Coronary artery (tissue), 2 donors: Measurements from ENCODE around the gene SOX5.

Experiments used
- DNase-seq: peaks from one replicate; pipeline ENCODE4 v3.0.0-alpha.2; 2017; ENCODE audit warnings: low spot score
- H3K27ac ChIP-seq, 2 donors: fragments of 200-600 bp; sonication (generic); one replicate each; pipeline ENCODE4 v1.5.1; 2016 to 2019
- H3K4me3 ChIP-seq: fragments of 200-600 bp; sonication (generic); 2 replicates; pipeline ENCODE4 v1.5.1; 2016; ENCODE audit warnings: mild to moderate bottlenecking, moderate library complexity
- TF ChIP-seq, protein P1 (sequence below): fragments of 200-600 bp; sonication (generic); IDR thresholded peaks from one replicate; pipeline ENCODE4 v1.5.1; 2019; ENCODE audit warnings: antibody characterized with exemption

SOX5 gene

DNA sequence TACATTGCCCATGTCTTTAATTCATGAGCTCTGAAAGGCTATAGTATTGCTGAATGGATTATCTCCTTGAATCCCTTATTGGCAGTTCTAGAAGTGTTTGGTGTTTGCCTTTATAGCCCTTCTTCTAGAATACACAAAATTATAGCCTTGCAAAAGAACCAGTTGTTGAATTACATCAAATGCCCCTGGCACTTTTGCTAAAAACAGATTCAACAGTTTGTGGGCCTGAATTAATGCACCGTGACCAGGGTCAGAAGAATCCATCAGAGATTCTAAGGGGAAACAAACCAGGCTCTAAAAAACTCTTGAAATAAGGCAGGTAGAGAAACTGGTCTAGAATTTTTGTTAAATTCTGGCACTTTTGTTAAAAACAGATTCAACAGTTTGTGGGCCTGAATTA lies 197.8 kb downstream of the SOX5 start:
- no peak overlapping the region for H3K27ac ChIP-seq
- DNase-seq = no peak
- no peak overlapping the region for H3K4me3 ChIP-seq
- TF ChIP-seq, protein P1, sequence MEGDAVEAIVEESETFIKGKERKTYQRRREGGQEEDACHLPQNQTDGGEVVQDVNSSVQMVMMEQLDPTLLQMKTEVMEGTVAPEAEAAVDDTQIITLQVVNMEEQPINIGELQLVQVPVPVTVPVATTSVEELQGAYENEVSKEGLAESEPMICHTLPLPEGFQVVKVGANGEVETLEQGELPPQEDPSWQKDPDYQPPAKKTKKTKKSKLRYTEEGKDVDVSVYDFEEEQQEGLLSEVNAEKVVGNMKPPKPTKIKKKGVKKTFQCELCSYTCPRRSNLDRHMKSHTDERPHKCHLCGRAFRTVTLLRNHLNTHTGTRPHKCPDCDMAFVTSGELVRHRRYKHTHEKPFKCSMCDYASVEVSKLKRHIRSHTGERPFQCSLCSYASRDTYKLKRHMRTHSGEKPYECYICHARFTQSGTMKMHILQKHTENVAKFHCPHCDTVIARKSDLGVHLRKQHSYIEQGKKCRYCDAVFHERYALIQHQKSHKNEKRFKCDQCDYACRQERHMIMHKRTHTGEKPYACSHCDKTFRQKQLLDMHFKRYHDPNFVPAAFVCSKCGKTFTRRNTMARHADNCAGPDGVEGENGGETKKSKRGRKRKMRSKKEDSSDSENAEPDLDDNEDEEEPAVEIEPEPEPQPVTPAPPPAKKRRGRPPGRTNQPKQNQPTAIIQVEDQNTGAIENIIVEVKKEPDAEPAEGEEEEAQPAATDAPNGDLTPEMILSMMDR = no peak

DNA sequence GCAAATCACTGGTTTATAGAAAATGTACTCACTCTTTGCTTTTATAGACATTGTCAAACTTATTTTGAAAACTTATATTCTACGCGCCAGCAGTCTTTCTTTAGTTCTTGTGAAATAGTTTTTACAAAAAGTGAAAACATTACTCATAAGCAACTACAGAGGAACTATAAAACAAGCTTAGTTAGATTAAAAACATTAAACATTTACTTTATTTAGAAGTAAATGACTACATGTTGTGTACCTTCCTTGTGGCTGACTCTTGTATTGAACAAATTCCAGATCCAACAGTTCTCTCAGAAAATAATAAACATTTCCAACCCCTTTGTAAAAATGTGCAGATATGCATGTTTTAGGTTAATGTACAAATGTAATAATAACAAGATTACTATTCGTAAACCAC lies 198.5 kb downstream of the SOX5 start:
- TF ChIP-seq, protein P1 = no peak
- no peak overlapping the region for H3K4me3 ChIP-seq
- H3K27ac ChIP-seq = no peak overlapping the region
- no peak for DNase-seq

DNA sequence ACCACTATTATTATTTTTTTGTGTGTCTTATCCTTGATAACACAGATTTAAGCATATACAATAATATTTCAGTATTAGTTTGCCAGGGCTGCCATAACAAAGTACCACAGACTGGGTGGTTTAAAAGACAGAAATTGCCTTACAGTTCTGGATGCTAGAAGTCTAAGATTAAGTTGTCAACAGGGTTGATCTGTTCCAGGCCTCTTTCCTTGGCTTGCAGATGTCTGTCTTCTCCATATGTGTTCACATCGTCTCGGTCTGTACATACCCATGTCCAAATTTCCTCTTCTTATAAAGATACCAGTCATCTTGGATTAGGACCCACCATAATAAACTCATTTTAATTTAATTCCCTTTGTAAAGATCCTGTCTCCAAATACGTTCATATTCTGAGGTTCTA lies 204.8 kb downstream of the SOX5 start:
- Histone ChIP-seq H3K27ac (no peak overlapping the region), H3K4me3 (no peak overlapping the region)
- DNase-seq = no peak
- TF ChIP-seq, protein P1 = no peak

DNA sequence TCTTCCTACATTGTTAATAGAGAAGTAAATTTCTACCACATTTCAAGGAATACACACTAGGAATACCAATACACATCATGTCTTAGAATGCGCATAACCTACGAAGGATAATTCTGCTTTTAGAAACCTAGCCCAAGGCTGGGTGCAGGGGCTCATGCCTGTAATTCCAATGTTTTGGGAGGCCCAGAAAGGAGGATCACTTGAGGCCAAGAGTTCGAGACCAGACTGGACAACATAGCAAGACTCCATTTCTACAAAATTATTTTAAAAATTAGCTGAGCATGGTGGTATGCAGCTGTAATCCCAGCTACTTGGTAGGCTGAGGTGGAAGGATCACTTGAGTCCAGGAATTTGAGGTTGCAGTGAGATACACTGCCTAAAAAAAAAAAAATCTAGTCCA lies 206.9 kb downstream of the SOX5 start:
- TF ChIP-seq, protein P1 = no peak
- Histone ChIP-seq H3K27ac (no peak overlapping the region), H3K4me3 (no peak overlapping the region)
- no peak for DNase-seq

DNA sequence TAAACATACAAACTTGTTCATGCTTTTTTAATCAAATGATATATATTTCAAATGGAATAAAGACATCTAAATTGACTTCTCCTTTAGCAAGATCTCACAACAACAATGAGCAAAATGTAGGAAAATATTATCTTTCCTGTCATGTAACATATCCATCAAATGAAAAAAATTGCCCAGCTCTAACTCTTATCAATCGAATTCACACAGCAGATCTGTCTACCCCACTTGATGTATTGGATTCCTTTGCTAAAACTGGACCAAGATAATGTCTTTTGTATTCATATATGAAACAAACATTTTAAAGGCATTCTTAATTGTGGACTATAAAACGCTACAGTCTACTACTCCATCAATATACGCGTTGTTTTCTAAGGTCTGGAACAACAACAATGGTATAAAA lies 218.0 kb downstream of the SOX5 start:
- Histone ChIP-seq H3K4me3 (no peak overlapping the region), H3K27ac (no peak overlapping the region)
- TF ChIP-seq, protein P1 = no peak
- no peak for DNase-seq

DNA sequence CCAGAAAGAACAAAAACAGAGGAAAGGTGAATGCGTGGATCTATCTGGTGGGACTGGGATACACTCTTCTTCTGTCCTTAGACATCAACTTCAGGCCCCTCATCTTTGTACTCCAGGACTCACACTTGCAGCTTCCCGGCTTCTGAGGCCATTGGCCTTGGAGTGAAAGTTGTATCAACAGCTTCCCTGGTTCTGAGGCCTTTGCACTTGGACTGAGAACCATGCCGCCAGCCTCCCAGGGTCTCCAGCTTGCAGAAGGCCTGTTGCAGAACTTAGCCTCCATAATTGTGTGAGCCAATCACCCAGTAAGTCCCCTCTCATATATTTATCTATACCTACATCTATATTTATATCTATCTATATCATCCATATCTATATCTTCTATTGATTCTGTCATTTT lies 218.4 kb downstream of the SOX5 start:
- no peak for DNase-seq
- Histone ChIP-seq H3K27ac (no peak overlapping the region), H3K4me3 (no peak overlapping the region)
- TF ChIP-seq, protein P1 = no peak

DNA sequence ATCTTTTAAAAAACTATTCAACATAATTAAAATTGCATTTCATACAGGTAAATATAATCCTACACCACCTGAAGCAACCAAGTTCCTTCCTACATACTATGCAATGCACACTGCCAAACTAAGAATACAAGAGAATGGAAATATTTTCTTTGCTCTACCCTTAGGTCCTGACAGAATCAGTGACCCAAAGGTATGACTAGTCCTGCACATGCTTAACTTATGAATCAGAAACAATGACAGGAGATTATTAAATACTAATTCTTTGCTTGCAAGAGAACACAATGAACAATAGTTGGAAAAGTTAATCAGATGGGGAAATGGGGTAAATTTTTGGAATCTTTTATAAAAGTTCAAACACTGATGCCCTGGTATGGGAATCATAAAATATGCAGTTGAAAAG lies 220.1 kb downstream of the SOX5 start:
- TF ChIP-seq, protein P1 = no peak
- Histone ChIP-seq H3K4me3 (no peak overlapping the region), H3K27ac (no peak overlapping the region)
- no peak for DNase-seq
